Aorta (tissue), 5 donors: ENCODE measurements around the gene MSI2. TPM values are rescaled to one million over a fixed set of nuclear protein-coding genes. Genes with fewer than 3 reads are reported as not detected.

Experiments used
- ATAC-seq: fragments of 200-7000 bp; cut with Tn5 transposase; one replicate; pipeline ENCODE4 v1.9.1; 2022; ENCODE audit warnings: moderate library complexity; ENCODE audit not compliant: low FRiP score
- DNase-seq, 2 donors: peaks; one replicate each; pipeline ENCODE4 v3.0.0-alpha.2; 2020
- H3K27ac ChIP-seq, 2 donors: one replicate each; pipeline ENCODE4 v1.5.1; 2013; ENCODE audit warnings: low read length in 2 of 2, mild to moderate bottlenecking in 2 of 2, moderate library complexity in 2 of 2, control low read depth in 1 of 2, inconsistent platforms in 1 of 2, low read depth in 1 of 2
- H3K27me3 ChIP-seq, 2 donors: one replicate each; pipeline ENCODE4 v1.6.1; 2013; ENCODE audit warnings: control low read depth in 1 of 2, low read length in 1 of 2, mild to moderate bottlenecking in 1 of 2, moderate library complexity in 1 of 2; ENCODE audit not compliant: insufficient read depth in 2 of 2, control insufficient read depth in 1 of 2
- H3K36me3 ChIP-seq, 2 donors: one replicate each; pipeline ENCODE4 v1.6.1; 2013; ENCODE audit warnings: control low read depth in 1 of 2, low read length in 1 of 2, mild to moderate bottlenecking in 1 of 2; ENCODE audit not compliant: insufficient read depth in 2 of 2, control insufficient read depth in 1 of 2
- H3K4me1 ChIP-seq, 2 donors: one replicate each; pipeline ENCODE4 v1.6.1; 2013; ENCODE audit warnings: low read length in 2 of 2, control low read depth in 1 of 2, mild to moderate bottlenecking in 1 of 2, moderate library complexity in 1 of 2; ENCODE audit not compliant: insufficient read depth in 2 of 2, control insufficient read depth in 1 of 2
- H3K4me3 ChIP-seq, 2 donors: one replicate each; pipeline ENCODE4 v1.5.1; 2013; ENCODE audit warnings: low read length in 2 of 2, control low read depth in 1 of 2, mild to moderate bottlenecking in 1 of 2
- H3K9me3 ChIP-seq: one replicate; pipeline ENCODE4 v1.6.1; 2013; ENCODE audit warnings: mild to moderate bottlenecking, low read length; ENCODE audit not compliant: control insufficient read depth
- WGBS, 2 donors: extraction: QIAGEN DNeasy Blood & Tissue Kit; methylation state at CpG; one replicate each; pipeline ENCODE4 v1.1.7; 2013; 5-methylcytosine and 5-hydroxymethylcytosine counted together
- intact Hi-C, 2 donors: fragments of 100-400 bp; cut with DNase I; formaldehyde crosslinking; loops; one replicate each; pipeline versions ENCODE4 v1.14.2 to v1.15.0; 2022
- polyA plus RNA-seq, 2 donors: library from polyadenylated mRNA; stranded (reverse); fragments of 200-250 nt; gene quantifications; one replicate each; pipeline ENCODE4 v1.2.3, GENCODE V29; 2013
- total RNA-seq, 2 donors: library from RNA; stranded (reverse); fragmentation: NEBNext Ultra II Directional; extraction: Animal tissue kit (Norgen Biotek cat#: 25700); gene quantifications; one replicate each; pipeline ENCODE4 v1.2.1, GENCODE V29; 2021
- donor health status: healthy with polysubstance abuse.
- donor health status: Bipolar disorder and iron deficiency.
- donor health status: DM: no; HTN: no; CAD: no.
- donor health status: DM: no; HTN: no; CAD: no.
- donor health status: DM: yes; HTN: yes; CAD: no.

Gene MSI2
- total and polyA plus RNA-seq, 4 donors: 9.3 to 48.2 (median 29.1) TPM

GRCh38 chr17:57676543-57676942, 420.2 kb downstream of the MSI2 start:
- H3K27me3 ChIP-seq: no peaks in the 10 kb centered on the region
- no peak overlapping the region for H3K27ac ChIP-seq
- WGBS, 2 donors: 88% methylated on average over 7 of the region's 7 CpGs
- no peak overlapping the region for H3K4me3 ChIP-seq
- ATAC-seq: no peak
- no peaks in the 10 kb centered on the region for H3K36me3 ChIP-seq
- peak in 1 of 2 donors; percentile 19 for DNase-seq
- intact Hi-C loops: loop anchor here in 1 of 2 donors (10.0 kb wide), 1 partner anchor 242 kb away; no protein-coding TSS in a partner anchor
- H3K4me1 ChIP-seq: no peaks in the 10 kb centered on the region
- H3K9me3 ChIP-seq: no peaks in the 10 kb centered on the region

DNA sequence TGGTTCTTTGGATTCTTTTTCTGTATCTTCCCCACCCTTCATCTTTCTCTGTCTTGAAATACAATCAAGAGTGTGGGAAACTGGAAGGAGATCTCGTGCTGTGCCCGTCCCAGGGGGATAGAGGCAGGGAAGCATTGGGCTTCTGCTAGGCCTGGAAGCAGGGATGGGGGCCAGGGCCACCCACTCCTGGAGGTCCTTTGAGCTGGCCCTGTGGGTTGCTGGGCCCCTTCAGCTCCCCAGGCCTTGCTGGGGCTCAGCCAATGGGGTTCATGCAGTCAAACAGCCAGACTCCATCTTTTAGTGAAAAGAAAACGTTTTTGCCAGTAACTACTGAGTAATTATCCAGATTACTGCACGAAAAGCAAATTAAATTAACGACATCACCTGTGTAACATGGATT, 421.0 kb downstream of the MSI2 start:
- Histone ChIP-seq H3K27me3 (no peaks in the 10 kb centered on the region), H3K9me3 (no peaks in the 10 kb centered on the region), H3K4me1 (no peaks in the 10 kb centered on the region), H3K4me3 (no peak overlapping the region), H3K36me3 (no peaks in the 10 kb centered on the region), H3K27ac (no peak overlapping the region)
- WGBS, 2 donors: 81 to 83% methylated on average over 5 of the region's 5 CpGs
- intact Hi-C loops: loop anchor here in 1 of 2 donors (10.0 kb wide), 1 partner anchor 242 kb away; no protein-coding TSS in a partner anchor
- DNase-seq (peak in 1 of 2 donors; percentile 43), ATAC-seq (no peak)

GRCh38 chr17:57677858-57678257, 421.5 kb downstream of the MSI2 start:
- Histone ChIP-seq H3K27ac (no peak overlapping the region), H3K27me3 (no peaks in the 10 kb centered on the region), H3K4me1 (no peaks in the 10 kb centered on the region), H3K36me3 (peaks cover 0 to 2% of the 10 kb centered on the region in 2 donors), H3K4me3 (no peak overlapping the region), H3K9me3 (no peaks in the 10 kb centered on the region)
- intact Hi-C loops: loop anchor here in 1 of 2 donors (10.0 kb wide), 1 partner anchor 243 kb away; no protein-coding TSS in a partner anchor
- DNase-seq (peak in 1 of 2 donors; percentile 36), ATAC-seq (no peak)
- 93 to 96% methylated on average over 6 of the region's 6 CpGs for WGBS, 2 donors

GRCh38 chr17:57678393-57678792, 422.1 kb downstream of the MSI2 start:
- Histone ChIP-seq H3K9me3 (no peaks in the 10 kb centered on the region), H3K4me3 (no peak overlapping the region), H3K27me3 (no peaks in the 10 kb centered on the region), H3K36me3 (peaks cover 0 to 2% of the 10 kb centered on the region in 2 donors), H3K27ac (no peak overlapping the region), H3K4me1 (no peaks in the 10 kb centered on the region)
- no peak for ATAC-seq
- DNase-seq: no peak
- intact Hi-C loops: loop anchor here in 1 of 2 donors (10.0 kb wide), 1 partner anchor 244 kb away; no protein-coding TSS in a partner anchor

DNA sequence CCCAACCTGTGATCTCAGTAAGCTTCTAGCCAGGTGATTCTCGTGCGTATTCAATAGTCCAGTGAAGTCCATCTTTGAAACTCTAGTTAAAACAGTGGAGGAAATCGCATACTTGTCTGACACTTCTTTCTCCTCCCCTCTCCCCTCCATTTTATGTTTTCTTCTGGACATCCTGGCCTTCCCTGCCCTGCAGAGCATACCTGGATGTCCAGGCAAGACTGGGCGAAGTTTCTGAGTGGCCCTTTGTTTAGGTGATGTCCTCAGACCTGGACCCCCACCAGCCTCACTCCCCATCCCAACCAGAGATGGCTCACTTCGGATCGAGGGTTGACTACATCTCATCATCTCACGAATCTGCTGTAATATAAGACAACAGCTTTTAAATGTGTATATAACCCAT, 423.0 kb downstream of the MSI2 start:
- H3K9me3 ChIP-seq: no peaks in the 10 kb centered on the region
- DNase-seq (peak in 1 of 2 donors; percentile 32), ATAC-seq (no peak)
- peaks cover 0 to 2% of the 10 kb centered on the region in 2 donors for H3K36me3 ChIP-seq
- H3K4me1 ChIP-seq: no peaks in the 10 kb centered on the region
- H3K27me3 ChIP-seq: no peaks in the 10 kb centered on the region
- H3K27ac ChIP-seq: no peak overlapping the region
- intact Hi-C loops: loop anchor here in 1 of 2 donors (10.0 kb wide), 1 partner anchor 245 kb away; no protein-coding TSS in a partner anchor
- 91% methylated on average over 7 of the region's 7 CpGs for WGBS, 2 donors
- H3K4me3 ChIP-seq: no peak overlapping the region

- H3K27ac ChIP-seq: no peak overlapping the region
- no peak overlapping the region for H3K4me3 ChIP-seq
- ATAC-seq (no peak), DNase-seq (peak in 1 of 2 donors; percentile 25)
- no peaks in the 10 kb centered on the region for H3K4me1 ChIP-seq
- WGBS, 2 donors: 88 to 90% methylated on average over 10 of the region's 10 CpGs
- H3K36me3 ChIP-seq: peaks cover 0 to 2% of the 10 kb centered on the region in 2 donors
- intact Hi-C loops: loop anchor here in 1 of 2 donors (10.0 kb wide), 1 partner anchor 245 kb away; no protein-coding TSS in a partner anchor
- H3K27me3 ChIP-seq: no peaks in the 10 kb centered on the region
- no peaks in the 10 kb centered on the region for H3K9me3 ChIP-seq
Observed at GRCh38 chr17:57679906-57680695, 423.8 kb downstream of the MSI2 start.

GRCh38 chr17:57682701-57683100, 426.4 kb downstream of the MSI2 start:
- Histone ChIP-seq H3K4me1 (no peaks in the 10 kb centered on the region), H3K27ac (no peak overlapping the region), H3K4me3 (no peak overlapping the region), H3K36me3 (peaks cover 0 to 2% of the 10 kb centered on the region in 2 donors), H3K27me3 (no peaks in the 10 kb centered on the region), H3K9me3 (no peaks in the 10 kb centered on the region)
- DNase-seq (no peak), ATAC-seq (no peak)
- intact Hi-C loops: no loop called here
- WGBS, 2 donors: 95 to 96% methylated on average over 16 of the region's 16 CpGs

DNA sequence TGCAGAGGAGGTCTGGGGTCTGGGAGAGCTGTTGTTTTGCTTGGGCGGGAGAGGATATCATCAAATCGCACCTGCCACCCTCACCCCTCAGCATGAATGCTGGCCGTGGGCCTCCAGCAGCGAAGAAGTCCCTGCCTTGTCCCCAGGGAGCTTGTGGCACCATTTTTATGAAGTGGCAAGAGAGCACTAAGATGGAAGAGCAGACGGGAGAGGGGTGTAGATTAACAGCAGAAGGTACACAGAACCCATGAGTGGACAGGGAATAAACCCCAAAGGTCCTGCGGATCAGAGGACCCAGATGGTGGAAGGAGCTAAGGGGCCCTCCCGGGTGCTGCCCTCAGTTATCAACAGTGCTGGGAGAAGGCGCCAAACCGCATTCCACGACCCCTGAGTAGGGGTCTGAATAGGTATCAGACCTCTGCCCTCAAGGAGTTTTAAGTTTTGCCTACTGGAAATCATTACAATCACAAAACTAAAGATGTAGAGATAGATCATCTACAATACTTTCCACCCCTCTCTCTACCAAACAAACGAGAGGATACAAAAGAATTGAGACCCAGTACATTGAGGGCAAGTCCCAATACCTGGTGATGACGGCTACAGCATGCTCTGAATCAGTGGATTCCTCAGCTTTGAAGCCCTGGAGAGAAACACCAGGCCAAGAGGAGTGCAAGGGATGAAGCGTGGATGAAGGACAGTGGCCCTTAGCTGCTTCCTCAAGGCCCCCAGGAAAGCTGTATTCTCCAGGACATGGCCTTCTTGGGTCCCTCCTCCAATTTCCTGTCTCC, 428.6 kb downstream of the MSI2 start:
- Histone ChIP-seq H3K4me1 (no peaks in the 10 kb centered on the region), H3K27me3 (no peaks in the 10 kb centered on the region), H3K9me3 (no peaks in the 10 kb centered on the region), H3K4me3 (no peak overlapping the region), H3K27ac (no peak overlapping the region), H3K36me3 (peaks cover 0 to 2% of the 10 kb centered on the region in 2 donors)
- intact Hi-C loops: no loop called here
- 91% methylated on average over 13 of the region's 13 CpGs for WGBS, 2 donors
- ATAC-seq (no peak), DNase-seq (no peak)
